DOHH2 (cell line): ENCODE results near the gene LRG1.

Experiments
- CTCF ChIP-seq: fragments of 200-600 bp; sonication (generic); IDR thresholded peaks from one replicate; pipeline ENCODE4 v1.5.1; 2014; ENCODE audit warnings: antibody characterized with exemption, mild to moderate bottlenecking, low read depth, low read length; ENCODE audit not compliant: poor library complexity, severe bottlenecking
- EZH2phosphoT487 ChIP-seq: fragments of 200-600 bp; sonication (generic); IDR thresholded peaks from 2 replicates; pipeline ENCODE4 v1.6.1; 2017; ENCODE audit warnings: borderline replicate concordance, mild to moderate bottlenecking, antibody characterized with exemption, low read length, moderate library complexity, mixed read lengths

- TF ChIP-seq CTCF (no peak), EZH2phosphoT487 (no peak)
These were observed 10.7 kb upstream of the LRG1 start for GRCh38 chr19:4550479-4551050.
